Mesothelial cell of epicardium (in vitro differentiated cells): Measurements from ENCODE around the gene TET3. TPM values are rescaled to one million over a fixed set of nuclear protein-coding genes. Genes with fewer than 3 reads are reported as not detected.

ENCODE experiments used
- DNase-seq, 2 experiments: peaks; one replicate each; pipeline ENCODE4 v3.0.0; 2021; ENCODE audit warnings: low spot score in 2 of 2; ENCODE audit not compliant: unreplicated experiment in 2 of 2
- H3K27ac Mint-ChIP-seq: 2 replicates; pipeline ENCODE4 v1.8.0; 2021; ENCODE audit warnings: mixed read lengths
- H3K27me3 Mint-ChIP-seq: 2 replicates; pipeline ENCODE4 v1.8.0; 2021; ENCODE audit warnings: low read depth, mixed read lengths
- H3K36me3 Mint-ChIP-seq: 2 replicates; pipeline ENCODE4 v1.8.0; 2021; ENCODE audit warnings: mixed read lengths
- H3K4me1 Mint-ChIP-seq: 2 replicates; pipeline ENCODE4 v1.8.0; 2021; ENCODE audit warnings: mixed read lengths
- H3K4me3 Mint-ChIP-seq: 2 replicates; pipeline ENCODE4 v1.8.0; 2021; ENCODE audit warnings: mild to moderate bottlenecking, moderate library complexity, mixed read lengths
- H3K9me3 Mint-ChIP-seq: 2 replicates; pipeline ENCODE4 v1.8.0; 2021; ENCODE audit warnings: mixed read lengths
- total RNA-seq: library from RNA; stranded (reverse); gene quantifications from 3 replicates; pipeline ENCODE4 v1.2.1, GENCODE V29; 2021
- TF ChIP-seq, protein P1 (sequence below): fragments of 200-600 bp; sonication (generic); IDR thresholded peaks from one replicate; pipeline ENCODE4 v1.5.0; 2021; ENCODE audit warnings: antibody characterized with exemption; ENCODE audit not compliant: unreplicated experiment

Gene TET3
- total RNA-seq, 1 donor from 2014 or later = 42.6 TPM

DNA sequence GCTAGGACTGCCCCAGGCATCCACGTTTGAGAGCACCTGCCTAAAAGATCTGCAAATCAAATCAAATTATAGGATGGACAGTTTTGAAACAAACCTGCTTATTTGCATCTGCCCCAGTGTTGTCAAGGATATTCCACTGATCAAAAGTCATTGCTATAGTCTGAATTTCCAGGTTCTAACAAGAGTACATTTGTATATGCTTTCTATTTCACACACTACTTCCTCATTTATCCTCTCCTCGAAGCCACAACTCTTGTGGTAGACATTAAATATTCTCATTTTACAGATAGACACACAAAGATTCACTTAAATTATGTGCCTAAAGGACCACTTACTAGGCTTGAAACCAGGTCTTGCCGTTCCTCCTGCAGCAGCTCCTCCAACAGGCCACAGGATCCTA is 11.9 kb upstream of the TET3 start:
- TF ChIP-seq, protein P1, sequence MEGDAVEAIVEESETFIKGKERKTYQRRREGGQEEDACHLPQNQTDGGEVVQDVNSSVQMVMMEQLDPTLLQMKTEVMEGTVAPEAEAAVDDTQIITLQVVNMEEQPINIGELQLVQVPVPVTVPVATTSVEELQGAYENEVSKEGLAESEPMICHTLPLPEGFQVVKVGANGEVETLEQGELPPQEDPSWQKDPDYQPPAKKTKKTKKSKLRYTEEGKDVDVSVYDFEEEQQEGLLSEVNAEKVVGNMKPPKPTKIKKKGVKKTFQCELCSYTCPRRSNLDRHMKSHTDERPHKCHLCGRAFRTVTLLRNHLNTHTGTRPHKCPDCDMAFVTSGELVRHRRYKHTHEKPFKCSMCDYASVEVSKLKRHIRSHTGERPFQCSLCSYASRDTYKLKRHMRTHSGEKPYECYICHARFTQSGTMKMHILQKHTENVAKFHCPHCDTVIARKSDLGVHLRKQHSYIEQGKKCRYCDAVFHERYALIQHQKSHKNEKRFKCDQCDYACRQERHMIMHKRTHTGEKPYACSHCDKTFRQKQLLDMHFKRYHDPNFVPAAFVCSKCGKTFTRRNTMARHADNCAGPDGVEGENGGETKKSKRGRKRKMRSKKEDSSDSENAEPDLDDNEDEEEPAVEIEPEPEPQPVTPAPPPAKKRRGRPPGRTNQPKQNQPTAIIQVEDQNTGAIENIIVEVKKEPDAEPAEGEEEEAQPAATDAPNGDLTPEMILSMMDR = no peak
- Mint-ChIP-seq H3K27me3 (peaks cover 6% of the 10 kb centered on the region), H3K4me3 (no peak overlapping the region), H3K9me3 (no peaks in the 10 kb centered on the region), H3K27ac (no peak overlapping the region), H3K4me1 (peaks cover 3% of the 10 kb centered on the region), H3K36me3 (no peaks in the 10 kb centered on the region)
- DNase-seq = no peak

DNA sequence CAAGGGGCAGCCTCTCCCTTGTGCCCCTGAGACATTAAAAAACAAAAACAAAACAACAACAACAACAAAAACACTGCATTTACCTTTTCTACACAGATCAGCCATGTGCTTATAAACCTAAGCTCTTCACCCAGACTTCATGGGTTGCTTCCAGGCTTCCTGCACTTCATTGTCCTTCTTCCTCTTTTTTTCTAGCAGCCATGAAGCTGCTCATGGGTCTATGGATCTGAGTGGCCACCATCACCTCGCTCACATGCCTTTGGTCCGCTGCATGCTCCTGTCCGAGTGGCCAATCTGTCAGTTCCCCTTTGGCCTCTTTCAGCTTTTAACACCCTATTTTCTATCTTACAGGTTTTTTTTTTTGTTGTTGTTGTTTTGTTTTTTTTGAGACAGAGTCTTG is 9.0 kb upstream of the TET3 start:
- Mint-ChIP-seq H3K4me3 (no peak overlapping the region), H3K4me1 (peaks cover 24% of the 10 kb centered on the region), H3K9me3 (no peaks in the 10 kb centered on the region), H3K27me3 (peaks cover 23% of the 10 kb centered on the region), H3K27ac (no peak overlapping the region), H3K36me3 (no peaks in the 10 kb centered on the region)
- TF ChIP-seq, protein P1 = no peak
- no peak for DNase-seq

GRCh38 chr2:73976803-73977202 is 7.9 kb upstream of the TET3 start:
- TF ChIP-seq, protein P1 = no peak
- H3K36me3 Mint-ChIP-seq = no peaks in the 10 kb centered on the region
- no peak overlapping the region for H3K4me3 Mint-ChIP-seq
- peaks cover 34% of the 10 kb centered on the region for H3K4me1 Mint-ChIP-seq
- no peaks in the 10 kb centered on the region for H3K9me3 Mint-ChIP-seq
- peaks cover 31% of the 10 kb centered on the region for H3K27me3 Mint-ChIP-seq
- H3K27ac Mint-ChIP-seq = no peak overlapping the region
- no peak for DNase-seq

DNA sequence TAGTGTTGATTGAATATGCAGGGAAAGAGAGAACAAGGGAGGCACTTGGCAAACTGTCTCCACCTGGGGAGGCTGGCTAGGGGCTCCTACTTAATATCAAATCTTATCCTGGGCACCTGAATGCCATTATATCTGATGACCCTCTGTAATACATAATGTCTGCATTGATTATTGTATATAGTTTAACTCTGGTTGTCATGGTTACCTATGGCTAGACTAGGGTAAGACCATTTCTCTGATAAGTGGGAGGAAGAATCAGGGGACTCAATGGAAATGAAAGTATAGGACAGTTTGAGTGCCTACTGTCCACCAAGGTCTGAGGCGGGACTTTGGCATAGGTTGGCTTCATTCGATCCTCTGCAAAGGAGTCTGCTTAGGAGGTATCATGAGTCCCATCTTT is 7.2 kb upstream of the TET3 start:
- H3K36me3 Mint-ChIP-seq = no peaks in the 10 kb centered on the region
- peaks cover 41% of the 10 kb centered on the region for H3K4me1 Mint-ChIP-seq
- no peak for DNase-seq
- H3K9me3 Mint-ChIP-seq = no peaks in the 10 kb centered on the region
- H3K27me3 Mint-ChIP-seq = peaks cover 35% of the 10 kb centered on the region
- no peak overlapping the region for H3K27ac Mint-ChIP-seq
- H3K4me3 Mint-ChIP-seq = no peak overlapping the region
- TF ChIP-seq, protein P1 = no peak

GRCh38 chr2:73979021-73979420 is 5.7 kb upstream of the TET3 start:
- H3K4me3 Mint-ChIP-seq = peak overlapping the region; percentile 1
- H3K27ac Mint-ChIP-seq = no peak overlapping the region
- TF ChIP-seq, protein P1 = no peak

DNA sequence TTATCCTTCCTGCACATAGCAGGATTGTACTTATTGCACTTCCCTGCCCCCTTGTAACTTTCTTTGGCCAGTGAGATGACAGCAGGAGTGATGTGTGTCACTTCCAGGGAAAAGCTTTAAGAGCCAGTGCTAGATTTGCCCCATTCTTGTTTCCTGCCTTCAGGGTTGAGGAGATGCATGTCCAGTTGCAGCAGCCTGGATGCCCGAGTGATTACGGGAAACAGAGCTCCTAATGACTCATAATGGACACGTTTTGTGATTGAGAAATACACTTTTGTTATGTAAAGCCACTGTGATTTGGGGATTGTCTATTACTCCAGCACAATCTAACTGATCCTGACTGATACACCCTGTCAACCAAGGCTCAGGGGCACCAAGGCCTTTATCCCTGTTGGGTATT is 5.0 kb upstream of the TET3 start:
- H3K36me3 Mint-ChIP-seq = no peaks in the 10 kb centered on the region
- no peaks in the 10 kb centered on the region for H3K9me3 Mint-ChIP-seq
- no peak overlapping the region for H3K4me3 Mint-ChIP-seq
- H3K27me3 Mint-ChIP-seq = peaks cover 35% of the 10 kb centered on the region
- H3K27ac Mint-ChIP-seq = no peak overlapping the region
- H3K4me1 Mint-ChIP-seq = peaks cover 53% of the 10 kb centered on the region
- no peak for DNase-seq
- TF ChIP-seq, protein P1 = no peak

More at GRCh38 chr2:73979021-73979420, 5.7 kb upstream of the TET3 start:
- H3K4me1 Mint-ChIP-seq = peaks cover 53% of the 10 kb centered on the region
- H3K27me3 Mint-ChIP-seq = peaks cover 35% of the 10 kb centered on the region
- H3K36me3 Mint-ChIP-seq = no peaks in the 10 kb centered on the region
- H3K9me3 Mint-ChIP-seq = no peaks in the 10 kb centered on the region
- no peak for DNase-seq
